Stimulated activated CD8-positive, alpha-beta memory T cell treated with anti-CD3 and anti-CD28 coated beads, Interleukin-4, amount 100 ng/mL, for 4 hours (primary cell): Measurements from ENCODE around the gene EML3.
"Not testable (repeated sequence)": the region's sequence is repeated elsewhere in the genome, so short reads cannot be mapped to it uniquely, and the experiment has no call there.

Experiments used
- DNase-seq, 2 donors: peaks; one replicate each; pipeline ENCODE4 v3.0.0-alpha.2; 2020; ENCODE audit warnings: low read depth in 2 of 2, low spot score in 1 of 2

Gene EML3

GRCh38 chr11:62612366-62613290, at the start of gene EML3, which contains the start of gene ROM1:
Gene EML3, minus strand, starts transcription at chr11:62612775. Its CDS starts 318 bp downstream, at chr11:62612457.
Gene ROM1, plus strand, starts transcription at chr11:62613257. Its CDS starts 25 bp downstream, at chr11:62613282.
- peak; percentile 72 to 84 for DNase-seq

GRCh38 chr11:62656796-62657429, 44.3 kb upstream of the EML3 start:
- DNase-seq: no peak

GRCh38 chr11:62654297-62654696, 41.7 kb upstream of the EML3 start:
- DNase-seq: no peak

GRCh38 chr11:62652161-62653006, 39.8 kb upstream of the EML3 start:
- no peak for DNase-seq

- not testable (repeated sequence) for DNase-seq
Measured at GRCh38 chr11:62650283-62650682, 37.7 kb upstream of the EML3 start.

- DNase-seq: no peak
Measured at GRCh38 chr11:62649486-62649885, 36.9 kb upstream of the EML3 start.

- no peak for DNase-seq
Measured at GRCh38 chr11:62648967-62649364, 36.4 kb upstream of the EML3 start.

- no peak for DNase-seq
Measured at GRCh38 chr11:62648185-62648966, 35.8 kb upstream of the EML3 start.

- DNase-seq: no peak
Measured at GRCh38 chr11:62647609-62648005, 35.0 kb upstream of the EML3 start.

GRCh38 chr11:62646825-62647608, 34.4 kb upstream of the EML3 start:
- DNase-seq: no peak

GRCh38 chr11:62645946-62646824, 33.6 kb upstream of the EML3 start, which contains the start of gene GANAB:
Gene GANAB, minus strand, starts transcription at chr11:62646613. Its CDS starts 14 bp downstream, at chr11:62646599.
- peak; percentile 98 to 99 for DNase-seq

GRCh38 chr11:62645671-62645945, 33.0 kb upstream of the EML3 start:
- no peak for DNase-seq

- DNase-seq: no peak
Measured at GRCh38 chr11:62644220-62644619, 31.6 kb upstream of the EML3 start.

- no peak for DNase-seq
Measured at GRCh38 chr11:62632492-62632891, 19.9 kb upstream of the EML3 start.

GRCh38 chr11:62627713-62628112, 15.1 kb upstream of the EML3 start:
- no peak for DNase-seq

GRCh38 chr11:62622476-62623089, 10.0 kb upstream of the EML3 start:
- no peak for DNase-seq

- peak; percentile 94 to 98 for DNase-seq
Measured at GRCh38 chr11:62621567-62622470, 9.2 kb upstream of the EML3 start, which contains the start of gene B3GAT3. Gene B3GAT3, minus strand, starts transcription at chr11:62621986. Its CDS starts 39 bp downstream, at chr11:62621947.
